GM19455 (cell line): ENCODE measurements around the gene NOTCH1.
"Not testable (repeated sequence)": the region's sequence is repeated elsewhere in the genome, so short reads cannot be mapped to it uniquely, and the experiment has no call there.

Experiments used
- ATAC-seq: cut with Tn5 transposase; IDR thresholded peaks from one replicate; pipeline ENCODE4 v1.9.1; 2021; ENCODE audit not compliant: unreplicated experiment

The NOTCH1 gene

GRCh38 chr9:136565086-136565714 is 19.4 kb upstream of the NOTCH1 start:
- no peak for ATAC-seq

- ATAC-seq: no peak
These were observed 18.6 kb upstream of the NOTCH1 start for GRCh38 chr9:136564379-136564988.

- ATAC-seq: no peak
These were observed 17.9 kb upstream of the NOTCH1 start for GRCh38 chr9:136563646-136564325.

- ATAC-seq: no peak
These were observed 17.1 kb upstream of the NOTCH1 start for GRCh38 chr9:136562746-136563495.

GRCh38 chr9:136561779-136562178 is 15.9 kb upstream of the NOTCH1 start:
- no peak for ATAC-seq

GRCh38 chr9:136560586-136560985 is 14.7 kb upstream of the NOTCH1 start:
- ATAC-seq: no peak

GRCh38 chr9:136559371-136559770 is 13.5 kb upstream of the NOTCH1 start:
- ATAC-seq: not testable (repeated sequence)

- ATAC-seq: not testable (repeated sequence)
These were observed 13.0 kb upstream of the NOTCH1 start for GRCh38 chr9:136558846-136559245.

GRCh38 chr9:136558373-136558772 is 12.5 kb upstream of the NOTCH1 start:
- no peak for ATAC-seq

- no peak for ATAC-seq
These were observed 11.2 kb upstream of the NOTCH1 start for GRCh38 chr9:136557036-136557435.

GRCh38 chr9:136556166-136556565 is 10.3 kb upstream of the NOTCH1 start:
- no peak for ATAC-seq

GRCh38 chr9:136554870-136555269 is 9.0 kb upstream of the NOTCH1 start:
- ATAC-seq: no peak

- no peak for ATAC-seq
These were observed 7.7 kb upstream of the NOTCH1 start for GRCh38 chr9:136553581-136553980.

GRCh38 chr9:136552117-136552703 is 6.4 kb upstream of the NOTCH1 start:
- ATAC-seq: no peak

- no peak for ATAC-seq
These were observed 5.7 kb upstream of the NOTCH1 start for GRCh38 chr9:136551401-136552116.

- no peak for ATAC-seq
These were observed 4.8 kb upstream of the NOTCH1 start for GRCh38 chr9:136550439-136551289.

- ATAC-seq: no peak
These were observed 3.4 kb upstream of the NOTCH1 start for GRCh38 chr9:136549010-136549980.

GRCh38 chr9:136547508-136548215 is 1.8 kb upstream of the NOTCH1 start:
- ATAC-seq: no peak
